DMS79 treated with DMSO at 0.1 percent for 48 hours (cell line): ENCODE measurements around the gene BCL7B.
A peak's percentile ranks its signal among the peaks of the same experiment; 100 is the strongest.
"Not testable (repeated sequence)": the region's sequence is repeated elsewhere in the genome, so short reads cannot be mapped to it uniquely, and the experiment has no call there.

Source experiments
- DNase-seq: peaks from one replicate; lab custom pipeline; 2025; lab: John Stamatoyannopoulos, UW

Gene BCL7B

DNA sequence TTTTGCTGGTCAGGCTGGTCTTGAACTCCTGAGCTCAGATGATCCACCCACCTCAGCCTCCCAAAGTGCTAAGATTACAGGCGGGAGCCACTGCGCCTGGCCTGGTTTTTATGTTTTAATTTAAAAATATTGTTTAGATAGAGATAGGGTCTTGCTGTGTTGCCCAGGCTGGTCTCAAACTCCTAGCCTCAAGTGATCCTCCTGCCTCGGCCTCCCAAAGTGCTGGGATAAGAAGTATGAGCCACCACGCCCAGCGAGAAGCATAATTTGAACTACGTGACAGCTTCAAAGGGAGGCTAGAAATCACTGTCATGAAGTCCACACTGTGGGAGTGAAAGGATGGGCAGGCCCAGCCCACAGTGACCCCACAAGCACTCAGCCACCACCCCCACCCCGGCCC, 21.6 kb downstream of the BCL7B start:
- not testable (repeated sequence) for DNase-seq

DNA sequence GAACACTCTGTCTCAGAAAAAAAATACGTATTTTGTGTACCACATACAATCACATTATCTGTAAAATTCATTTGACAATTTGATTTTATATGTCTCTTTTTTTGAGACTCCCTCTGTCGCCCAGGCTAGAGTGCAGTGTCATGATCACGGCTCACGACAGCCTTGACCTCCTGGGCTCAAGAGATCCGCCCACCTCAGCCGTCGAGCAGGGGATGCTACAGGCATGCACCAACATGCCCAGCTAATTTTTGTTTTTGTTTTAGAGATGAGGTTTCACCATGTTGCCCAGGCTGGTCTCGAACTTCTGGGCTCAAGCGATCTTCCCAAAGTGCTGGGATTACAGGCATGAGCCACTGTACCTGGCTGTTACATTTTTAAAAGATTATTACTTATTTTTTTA, 23.7 kb downstream of the BCL7B start:
- DNase-seq: no peak

DNA sequence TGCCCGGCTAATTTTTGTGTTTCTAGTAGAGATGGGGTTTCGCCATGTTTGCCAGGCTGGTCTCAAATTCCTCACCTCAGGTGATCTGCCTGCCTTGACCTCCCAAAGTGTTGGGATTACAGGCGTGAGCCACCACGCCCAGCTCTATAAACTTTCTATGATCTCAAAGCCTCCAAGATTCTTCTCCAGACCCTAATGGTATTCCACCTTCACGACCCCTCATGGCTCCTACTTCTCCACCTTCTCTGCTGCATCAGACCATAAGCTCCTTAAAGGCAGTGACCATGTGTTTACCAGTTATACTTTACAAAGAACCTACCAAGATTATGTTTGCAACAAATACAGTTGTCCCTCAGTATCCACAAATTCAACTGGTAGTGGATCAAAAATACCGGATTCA, 25.3 kb downstream of the BCL7B start:
- DNase-seq: no peak

DNA sequence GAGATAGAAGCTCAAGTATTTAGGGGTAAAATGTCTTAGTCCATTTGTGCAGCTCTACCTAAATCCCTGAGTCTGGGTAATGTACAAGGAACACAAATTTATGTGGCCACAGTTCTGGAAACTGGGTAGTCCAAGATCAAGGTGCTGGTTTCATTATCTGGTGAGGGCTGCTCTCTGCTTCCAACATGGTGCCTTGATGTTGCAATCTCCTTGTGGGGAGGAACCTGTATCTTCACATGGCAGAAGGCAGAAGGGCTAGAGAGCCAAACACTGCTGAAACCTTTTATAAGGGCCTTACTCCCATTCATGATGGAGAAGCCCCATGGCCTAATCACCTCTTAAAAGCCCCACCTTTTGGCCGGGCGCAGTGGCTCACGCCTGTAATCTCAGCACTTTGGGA, 26.7 kb downstream of the BCL7B start:
- DNase-seq: no peak

DNA sequence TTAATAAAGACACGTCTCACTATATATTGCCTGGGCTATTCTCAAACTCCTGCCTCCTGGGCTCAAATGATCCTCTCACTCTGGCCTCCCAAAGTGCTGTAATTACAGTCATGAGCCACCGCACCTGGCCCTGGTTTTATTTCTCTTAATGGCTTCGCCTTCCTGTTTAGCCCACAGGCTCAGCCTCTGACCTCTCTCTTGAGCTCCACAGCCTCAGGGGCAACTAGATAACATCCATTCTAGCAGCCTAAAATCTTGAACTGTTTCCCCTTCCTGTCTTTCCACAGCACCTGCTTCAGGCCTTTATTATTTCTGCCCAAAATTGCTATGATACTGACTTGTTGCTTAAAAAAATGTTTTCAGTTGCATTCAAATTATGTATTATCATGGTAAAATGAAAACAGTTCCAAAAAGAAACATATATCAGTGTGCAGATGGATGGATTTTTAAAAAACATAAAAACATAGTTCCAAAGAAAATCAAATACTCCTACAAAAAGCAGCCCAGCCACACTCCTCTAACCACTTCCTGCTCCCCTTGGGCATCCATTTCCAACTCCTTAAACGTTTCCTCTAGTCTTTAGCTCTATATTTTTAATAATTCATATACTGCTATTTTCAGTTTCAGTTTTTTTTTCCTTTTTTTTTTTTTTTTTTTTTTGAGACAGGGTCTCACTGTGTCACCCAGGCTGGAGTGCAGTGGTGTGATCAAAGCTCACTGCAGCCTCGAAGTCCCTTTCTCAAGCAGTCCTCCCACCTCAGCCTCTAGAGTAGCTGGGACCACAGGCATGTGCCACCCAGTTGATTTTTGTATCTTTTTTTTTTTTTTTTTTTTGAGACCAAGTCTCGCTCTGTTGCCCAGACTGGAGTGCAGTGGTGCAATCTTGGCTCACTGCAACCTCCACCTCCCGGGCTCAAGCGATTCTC, 30.3 kb downstream of the BCL7B start:
- no peak for DNase-seq

DNA sequence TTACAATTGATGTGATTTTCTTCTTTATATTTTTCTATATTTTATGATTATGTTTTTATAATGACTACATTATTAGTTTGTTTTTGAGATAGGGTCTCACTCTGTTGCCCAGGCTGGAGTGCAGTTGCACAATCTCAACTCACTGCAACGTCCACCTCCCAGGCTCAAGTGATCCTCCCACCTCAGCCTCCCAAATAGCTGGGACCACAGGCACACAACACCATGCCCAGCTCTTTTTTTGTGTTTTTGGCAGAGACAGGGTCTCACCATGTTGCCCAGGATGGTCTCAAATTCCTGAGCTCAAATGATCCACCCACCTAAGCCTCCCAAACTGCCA, 31.4 kb downstream of the BCL7B start:
- not testable (repeated sequence) for DNase-seq

DNA sequence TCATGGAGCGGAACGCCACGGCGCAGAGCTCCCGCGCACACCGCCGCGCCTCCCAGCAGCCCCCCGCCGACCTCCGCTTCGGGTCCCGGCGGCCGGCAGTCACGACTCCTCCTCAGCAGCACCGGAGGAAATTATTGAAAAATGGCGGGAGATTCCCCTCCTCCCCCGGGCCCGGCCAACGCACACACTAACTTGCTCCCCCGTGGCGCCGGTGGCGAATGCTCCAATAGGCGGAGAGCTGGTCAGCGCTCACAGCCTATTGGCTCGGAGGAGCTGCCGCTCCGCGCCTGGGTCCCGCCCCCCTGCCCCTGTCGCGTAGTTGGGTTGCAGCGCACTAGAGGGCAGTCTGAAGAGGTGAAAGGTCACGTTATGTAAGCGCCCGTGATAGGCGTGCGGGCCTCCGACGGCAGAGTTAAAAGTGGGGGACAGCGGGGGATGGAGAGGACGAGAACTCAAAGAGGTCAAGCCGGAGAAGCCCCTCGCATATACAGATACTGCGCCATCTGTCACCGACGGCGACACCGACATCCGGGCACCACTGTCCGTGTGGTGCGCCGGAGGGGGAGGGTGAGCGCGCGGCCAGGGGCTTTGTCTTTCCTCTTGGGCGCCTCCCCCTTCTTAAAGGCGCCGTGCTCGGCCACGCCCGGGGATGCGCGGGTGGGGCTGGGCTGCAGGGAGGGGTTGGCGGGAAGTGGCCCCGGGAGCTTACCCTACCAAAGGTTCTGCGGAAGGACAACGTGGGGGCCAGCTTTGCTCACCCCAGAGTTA, 35.2 kb downstream of the BCL7B start, which contains the start of gene BAZ1B:
TSS of gene BAZ1B (minus strand) at position 189 of the 768 bp plus-strand sequence. CDS start 360 bp downstream, outside the sequence.
- DNase-seq: peak; percentile 98

DNA sequence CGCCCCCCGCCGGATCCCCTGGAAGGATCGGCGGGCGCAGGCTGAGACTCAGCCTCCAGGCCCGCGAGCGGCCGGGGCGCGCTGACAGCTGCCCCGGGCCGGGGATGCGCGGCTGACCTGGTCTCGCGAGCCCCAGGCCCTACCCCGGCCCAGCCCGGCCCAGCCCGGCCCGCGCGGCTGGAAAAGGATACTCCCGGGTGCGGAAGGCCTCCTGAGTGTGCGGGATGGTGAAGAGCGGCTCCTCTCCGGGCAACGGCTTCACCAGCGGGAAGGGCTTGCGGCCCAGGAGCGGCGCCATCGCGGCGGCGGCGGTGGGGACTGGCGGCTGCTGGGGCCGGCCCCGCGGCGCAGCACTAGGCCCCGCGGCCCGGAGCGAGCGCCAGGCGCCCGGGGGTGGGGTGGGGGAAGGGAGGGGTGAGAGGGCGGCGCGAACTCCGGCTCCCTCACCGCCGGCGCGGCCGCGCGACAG, 35.8 kb downstream of the BCL7B start:
- DNase-seq: no peak

DNA sequence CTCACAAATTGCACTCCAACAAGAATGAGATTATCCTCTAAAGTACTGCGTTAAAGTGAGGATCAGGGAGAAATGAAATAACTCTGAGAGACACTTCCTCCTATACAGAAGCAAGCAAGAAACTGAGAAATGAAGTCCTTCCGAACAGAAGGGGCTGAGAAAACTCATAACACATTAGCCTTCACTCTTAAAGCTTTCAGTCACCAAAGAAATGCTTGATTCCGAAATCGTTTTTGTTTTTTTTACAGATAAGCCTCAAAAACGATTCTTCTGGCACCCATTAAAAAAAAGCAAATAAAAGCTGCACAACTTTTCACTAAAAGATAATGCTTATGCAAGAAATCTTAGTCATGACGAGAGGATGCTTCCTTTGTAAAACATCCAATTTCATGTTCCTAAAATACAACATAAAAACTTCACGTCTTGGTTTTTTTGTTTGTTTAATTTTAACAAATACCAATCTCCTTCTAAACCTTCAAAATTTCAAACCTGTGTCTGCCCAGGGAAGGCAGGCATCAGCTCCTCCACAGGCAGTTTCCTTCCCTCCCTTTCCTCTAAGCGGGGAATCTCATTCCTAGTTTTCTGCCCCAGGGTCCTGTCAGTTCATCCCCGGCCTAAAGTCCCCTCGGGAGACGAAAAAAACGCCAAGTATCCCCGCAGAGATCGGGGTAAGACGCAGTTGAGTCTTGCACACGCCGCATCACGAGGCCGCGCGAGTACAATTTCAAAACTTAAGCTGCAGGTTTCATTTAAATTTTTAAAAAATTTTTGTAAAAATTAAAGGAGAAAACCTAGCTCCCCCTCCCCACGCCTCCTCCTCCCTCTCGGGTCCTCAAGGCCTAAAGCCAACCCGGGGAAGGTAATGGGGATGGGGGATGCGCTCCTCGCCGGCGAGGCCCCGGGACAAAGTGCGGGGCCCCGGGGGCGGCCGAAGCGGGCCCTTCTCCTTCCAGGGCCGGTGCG, 36.5 kb downstream of the BCL7B start:
- DNase-seq: peak; percentile 30

DNA sequence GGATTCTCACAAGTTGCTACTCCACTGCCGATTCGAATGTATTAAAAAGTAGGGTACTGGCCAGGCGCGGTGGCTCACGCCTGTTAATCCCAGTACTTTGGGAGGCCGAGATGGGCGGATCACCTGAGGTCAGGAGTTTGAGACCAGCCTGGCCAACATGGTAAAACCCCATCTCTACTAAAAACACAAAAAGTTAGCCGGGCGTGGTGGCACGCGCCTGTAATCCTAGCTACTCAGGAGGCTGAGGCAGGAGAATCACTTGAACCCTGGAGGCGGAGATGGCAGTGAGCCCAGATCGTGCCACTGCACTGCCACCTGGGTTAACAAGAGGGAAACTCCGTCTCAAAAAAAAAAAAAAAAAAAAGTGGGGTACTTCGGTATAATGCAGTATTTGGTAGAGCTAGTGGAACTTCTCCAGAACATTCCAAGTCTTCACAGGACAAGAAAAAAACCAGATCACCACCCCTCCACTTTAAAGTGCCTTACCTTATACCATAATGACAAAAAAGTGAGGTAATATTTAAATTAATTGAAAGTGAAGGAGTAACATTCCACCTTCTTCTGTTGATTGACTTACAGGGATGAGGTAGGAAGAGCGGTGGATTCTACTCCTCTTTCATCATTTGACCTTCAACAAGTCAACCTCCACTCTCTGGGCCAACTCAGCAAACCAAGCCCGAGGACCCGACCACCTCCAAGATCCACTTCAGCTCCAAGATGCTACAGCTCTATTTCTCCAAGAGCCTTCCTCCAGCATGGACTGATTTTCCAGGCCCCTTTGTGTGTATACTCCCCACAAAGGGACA, 37.4 kb downstream of the BCL7B start:
- no peak for DNase-seq

DNA sequence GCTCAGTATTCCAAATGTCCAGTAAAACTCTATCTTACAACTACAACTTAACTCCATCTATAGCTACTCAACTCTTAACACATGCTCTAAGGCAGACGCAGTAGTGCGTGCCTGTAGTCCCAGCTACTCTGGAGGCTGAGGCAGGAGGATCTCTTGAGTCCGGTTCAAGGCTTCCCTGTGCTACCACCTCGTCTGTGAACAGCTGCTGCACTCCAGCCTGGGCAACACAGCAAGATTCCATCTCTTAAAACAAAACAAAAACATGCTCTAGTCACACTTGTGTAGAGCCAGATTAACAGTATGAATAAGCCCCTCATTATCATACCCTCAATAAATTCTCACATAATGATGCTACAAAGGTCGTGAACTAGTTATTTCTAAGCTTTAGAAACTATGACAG, 39.0 kb downstream of the BCL7B start:
- no peak for DNase-seq

DNA sequence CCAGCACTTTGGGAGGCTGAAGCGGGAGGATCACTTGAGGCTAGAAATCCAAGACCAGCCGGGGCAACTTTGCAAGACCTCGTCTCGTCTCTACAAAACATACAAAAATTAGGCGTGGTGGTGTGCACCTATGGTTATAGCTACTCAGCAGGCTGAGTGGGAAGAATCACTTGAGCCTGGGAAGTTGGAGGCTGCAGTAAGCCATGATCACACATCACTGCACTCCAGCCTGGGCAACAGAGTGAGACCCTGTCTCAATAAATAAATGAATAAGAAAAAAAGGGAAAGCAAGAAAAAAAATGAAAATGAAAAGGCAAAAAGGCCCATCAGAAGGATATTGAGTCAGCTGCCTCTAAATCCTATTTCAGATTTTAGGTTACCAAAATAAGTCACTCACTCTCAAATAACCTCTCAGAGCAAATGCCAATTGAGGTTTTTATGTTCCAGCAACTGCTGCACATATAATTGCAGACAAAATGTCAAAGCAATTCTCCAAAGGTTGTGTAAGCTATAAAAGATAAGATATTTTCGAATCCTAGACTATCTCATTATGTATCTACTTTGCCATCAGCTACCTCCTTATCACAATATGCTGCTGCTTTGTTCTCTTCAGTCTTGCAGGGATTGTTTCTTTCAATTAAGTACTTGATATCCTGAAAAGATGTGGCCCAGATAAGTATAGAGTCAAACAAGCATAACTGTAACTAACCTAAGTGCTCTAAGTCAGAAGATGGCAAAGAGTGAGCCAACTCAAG, 40.1 kb downstream of the BCL7B start:
- peak; percentile 78 for DNase-seq

DNA sequence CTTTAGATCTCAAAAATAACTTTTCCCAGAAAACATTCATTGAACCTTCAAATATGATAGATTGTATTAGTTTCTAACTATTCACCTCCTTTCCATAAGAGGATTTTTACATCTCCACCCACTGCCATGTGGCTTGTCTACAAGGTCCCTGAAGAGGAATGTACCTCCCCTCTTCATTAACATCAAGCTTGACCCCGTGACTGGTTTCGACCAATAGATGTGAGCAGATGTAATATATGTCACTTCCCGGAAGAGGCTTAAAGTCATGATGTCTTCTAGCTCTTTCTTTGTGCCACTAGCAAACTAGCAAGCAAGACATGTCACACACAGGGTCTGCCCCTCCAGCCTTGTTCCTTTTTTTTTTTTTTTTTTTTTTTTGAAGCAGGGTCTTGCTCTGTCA, 42.3 kb downstream of the BCL7B start:
- no peak for DNase-seq

DNA sequence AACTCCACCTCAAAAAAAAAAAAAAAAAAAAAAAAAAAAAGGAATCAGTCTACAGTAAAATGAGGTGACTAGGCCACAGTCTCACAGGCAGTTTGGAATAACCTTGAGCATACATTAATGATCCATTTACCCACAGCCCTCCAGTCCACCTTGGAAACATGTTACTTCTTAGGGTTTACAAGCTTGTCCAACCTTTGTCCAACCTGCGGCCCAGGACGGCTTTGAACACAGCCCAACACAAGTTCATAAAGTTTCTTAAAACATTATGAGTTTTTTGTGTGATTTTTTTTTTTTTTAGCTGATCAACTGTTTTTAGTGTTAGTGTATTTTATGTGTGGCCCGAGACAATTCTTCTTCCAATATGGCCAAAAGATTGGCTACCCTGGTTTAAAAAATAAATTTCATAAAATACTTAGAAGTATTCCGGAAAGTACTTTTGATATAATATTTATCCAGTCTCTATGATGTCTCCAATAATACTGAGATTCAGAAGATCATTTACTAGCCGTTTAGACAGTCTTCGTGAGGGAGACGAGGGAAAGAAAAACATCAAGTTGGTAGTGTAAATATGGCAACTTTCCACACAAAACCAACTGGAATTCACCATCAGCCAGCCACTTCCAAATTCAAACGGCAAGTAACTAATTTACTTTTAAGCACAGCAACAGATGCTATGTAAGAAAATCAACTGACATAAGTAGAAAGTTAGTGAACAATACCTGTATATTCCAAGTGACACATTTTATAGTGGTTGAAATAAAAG, 45.3 kb downstream of the BCL7B start:
- DNase-seq: no peak

DNA sequence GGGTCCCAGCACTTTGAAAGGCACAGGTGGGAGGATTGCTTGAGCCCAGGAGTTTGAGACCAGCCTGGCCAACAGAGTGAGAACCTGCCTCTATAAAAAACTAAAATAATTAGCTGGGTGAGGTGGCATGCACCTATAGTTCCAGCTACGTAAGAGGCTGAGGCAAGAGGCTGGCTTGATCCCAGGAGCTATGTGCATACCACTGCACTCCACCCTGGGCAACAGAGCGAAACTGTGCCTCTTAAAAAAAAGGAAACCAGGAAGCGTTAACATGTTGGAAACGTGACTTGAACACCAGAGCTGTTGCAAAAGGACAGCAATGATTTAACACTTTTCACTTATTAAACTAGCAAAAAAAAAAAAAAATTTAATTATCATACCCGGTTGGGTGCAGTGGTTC, 48.0 kb downstream of the BCL7B start:
- no peak for DNase-seq

DNA sequence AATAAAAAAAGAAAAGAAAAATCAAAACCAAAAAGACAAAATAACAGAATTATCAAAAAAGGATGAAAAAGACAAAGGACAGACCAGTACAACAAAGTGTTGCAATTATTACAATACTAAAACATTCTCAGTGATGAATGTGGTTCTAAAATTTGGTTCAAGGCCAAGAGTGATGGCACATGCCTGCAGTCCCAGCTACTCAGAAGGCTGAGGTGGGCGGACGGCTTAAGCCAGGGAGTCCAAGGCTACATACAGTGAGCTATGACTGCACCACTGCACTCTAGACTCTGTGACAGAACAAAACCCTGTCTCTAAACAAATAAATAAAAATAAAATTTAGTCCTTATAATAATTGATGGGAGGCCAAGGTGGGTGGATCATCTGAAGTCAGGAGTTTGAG, 49.9 kb downstream of the BCL7B start:
- no peak for DNase-seq

DNA sequence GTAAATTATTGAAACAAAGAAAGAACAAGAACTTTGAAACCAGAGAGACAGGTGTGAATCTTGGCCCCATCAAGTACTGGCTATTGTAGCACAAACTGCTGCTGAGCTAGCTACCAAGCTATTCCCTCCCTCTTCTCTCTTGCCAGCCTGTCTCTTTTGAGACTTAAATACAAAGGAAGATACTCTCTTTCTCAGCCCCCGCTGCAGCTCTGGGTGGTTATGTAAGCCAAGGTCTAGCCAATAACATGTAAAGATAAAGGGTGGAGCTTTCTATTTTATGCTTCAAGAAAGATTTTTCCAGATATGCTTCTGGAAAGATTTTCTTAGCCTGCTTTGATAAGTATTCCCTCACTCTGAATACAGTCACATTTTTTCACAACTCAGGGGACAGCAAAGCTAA, 52.6 kb downstream of the BCL7B start:
- DNase-seq: no peak

DNA sequence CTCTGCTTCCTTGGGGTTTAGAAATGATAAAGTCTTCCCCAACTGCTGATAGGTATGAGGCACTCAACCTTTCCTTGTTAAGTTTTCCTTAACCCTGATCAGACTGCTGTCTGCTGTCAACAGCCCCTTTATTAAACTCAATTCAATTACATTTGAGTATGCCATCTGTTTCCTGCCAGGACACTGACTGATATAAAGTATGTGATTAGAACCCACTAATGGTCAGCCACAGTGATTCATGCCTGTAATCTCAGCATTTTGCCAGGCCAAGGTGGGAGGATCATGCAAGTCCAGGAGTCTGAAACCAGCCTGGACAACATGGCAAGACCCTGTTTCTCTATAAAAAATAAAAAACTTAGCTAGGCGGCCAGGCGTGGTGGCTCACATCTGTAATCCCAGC, 53.5 kb downstream of the BCL7B start:
- DNase-seq: no peak

DNA sequence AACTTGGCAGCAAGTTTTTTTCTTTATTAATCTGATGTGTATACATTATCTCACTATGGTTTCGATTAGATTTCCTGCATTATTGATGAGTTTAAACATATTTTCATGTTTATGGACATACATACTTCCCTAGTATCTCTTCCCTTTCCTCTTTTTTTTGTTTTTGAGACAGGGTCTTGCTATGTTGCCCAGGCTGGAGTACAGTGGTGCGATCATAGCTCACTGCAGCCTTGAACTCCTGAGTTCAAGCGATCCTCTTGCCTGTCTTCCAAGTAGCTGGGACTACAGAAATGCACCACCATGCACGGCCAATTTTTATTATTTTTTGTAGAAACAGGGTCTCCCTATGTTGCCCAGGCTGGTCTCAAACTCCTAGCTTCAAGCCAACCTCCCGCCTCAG, 54.3 kb downstream of the BCL7B start:
- no peak for DNase-seq

DNA sequence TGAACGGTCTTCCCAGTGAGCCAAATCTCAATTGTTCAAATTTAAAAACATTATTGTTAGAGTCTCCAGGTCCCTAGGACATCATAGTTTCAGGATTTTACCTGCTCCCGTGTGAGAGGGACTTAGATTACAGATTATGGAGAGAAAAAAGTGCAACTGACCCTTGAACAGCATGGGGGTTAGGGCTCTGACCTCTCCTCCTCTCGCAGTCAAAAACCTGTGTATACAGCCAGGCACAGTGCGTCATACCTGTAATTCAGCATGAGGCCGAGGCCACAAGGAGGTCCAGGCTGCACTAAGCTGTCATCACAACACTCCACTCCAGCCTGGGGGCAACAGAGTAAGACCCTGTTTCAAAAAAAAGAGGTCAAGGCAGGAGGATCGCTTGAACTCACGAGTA, 60.9 kb downstream of the BCL7B start:
- no peak for DNase-seq
